ENCODE data around the gene ADAMTSL3. TPM values are rescaled to one million over a fixed set of nuclear protein-coding genes. Genes with fewer than 3 reads are reported as not detected.

ADAMTSL3 gene
- total and polyA plus RNA-seq, 2 of the 8 experiments (the other 6 are each of a cell fraction or from before 2014, with no cell fraction given), result 0.35 to 1.4 TPM

- TF ChIP-seq CHD2 (IDR thresholded peaks at IDR 0.05; ENCODE audit: low read length) (no peak), SUZ12 (IDR thresholded peaks at IDR 0.05; ENCODE audit: low read length) (no peak)
Observed at GRCh38 chr15:83776986-83777385, 123.1 kb downstream of the ADAMTSL3 start (continued).
